ENCODE measurements around the gene CELF4.
A peak's percentile ranks its signal among the peaks of the same experiment; 100 is the strongest.

The CELF4 gene

DNA sequence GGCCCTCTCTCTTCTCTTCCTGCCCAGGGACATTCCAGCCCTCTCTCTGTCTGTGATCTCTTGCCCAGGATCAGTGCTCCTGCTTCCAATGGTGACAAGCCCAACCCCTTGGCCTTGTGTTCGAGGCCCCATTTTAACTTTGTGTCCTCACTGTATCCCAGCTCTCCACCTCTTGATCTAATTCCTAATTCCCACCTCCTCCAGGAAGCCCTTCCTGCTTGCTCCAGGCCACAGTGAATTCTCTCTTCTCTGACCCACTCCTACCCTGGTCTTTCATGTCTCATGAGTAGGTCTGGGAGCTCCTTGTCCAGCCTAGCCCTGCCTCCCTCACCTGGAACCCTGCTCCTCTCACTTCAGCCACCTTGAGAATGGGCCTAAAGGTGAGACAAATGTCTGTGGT is 249.1 kb downstream of the CELF4 start:
- no peak for DNase-seq (ENCODE audit: low read depth)

DNA sequence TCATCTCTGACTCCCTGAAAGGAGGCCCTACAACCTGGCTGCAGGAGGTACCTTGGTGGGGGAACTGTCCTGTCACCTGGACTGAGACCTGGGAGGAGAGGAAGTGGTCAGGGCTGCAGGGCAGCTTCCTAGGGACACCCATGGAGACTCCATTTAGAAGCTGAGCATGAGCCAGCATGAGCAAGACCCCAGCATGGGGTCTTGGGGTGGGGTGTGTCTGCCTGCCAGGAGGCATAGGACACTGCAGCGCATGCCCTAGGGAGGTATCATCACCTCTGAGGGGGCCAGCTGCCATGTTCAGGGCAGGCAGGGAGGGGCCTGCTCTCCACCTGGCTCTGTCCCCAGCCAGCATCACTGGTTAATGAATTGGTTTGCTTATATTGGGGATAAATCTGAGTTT is 249.7 kb downstream of the CELF4 start:
- no peak for DNase-seq (ENCODE audit: low read depth)

DNA sequence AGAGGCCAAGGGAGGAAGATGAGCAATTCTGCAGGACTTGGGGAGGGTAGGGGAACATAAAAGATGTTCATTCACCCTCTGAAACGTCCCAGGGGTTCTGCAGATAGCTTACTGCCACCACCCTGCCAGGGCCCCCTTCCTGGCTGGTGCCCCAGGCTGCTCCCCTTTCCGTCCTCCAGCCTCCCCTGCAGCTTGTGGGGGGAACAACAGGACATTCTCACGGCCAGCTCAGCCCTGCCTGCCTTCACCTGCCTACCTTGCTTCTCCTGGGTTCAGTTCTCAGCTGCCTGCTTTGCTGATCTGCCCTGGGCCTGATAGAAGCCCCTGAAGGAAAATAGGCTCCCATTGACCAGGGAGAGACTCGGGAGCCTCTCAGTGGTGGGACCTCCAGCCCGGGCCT is 251.1 kb downstream of the CELF4 start:
- no peak for DNase-seq (ENCODE audit: low read depth)

DNA sequence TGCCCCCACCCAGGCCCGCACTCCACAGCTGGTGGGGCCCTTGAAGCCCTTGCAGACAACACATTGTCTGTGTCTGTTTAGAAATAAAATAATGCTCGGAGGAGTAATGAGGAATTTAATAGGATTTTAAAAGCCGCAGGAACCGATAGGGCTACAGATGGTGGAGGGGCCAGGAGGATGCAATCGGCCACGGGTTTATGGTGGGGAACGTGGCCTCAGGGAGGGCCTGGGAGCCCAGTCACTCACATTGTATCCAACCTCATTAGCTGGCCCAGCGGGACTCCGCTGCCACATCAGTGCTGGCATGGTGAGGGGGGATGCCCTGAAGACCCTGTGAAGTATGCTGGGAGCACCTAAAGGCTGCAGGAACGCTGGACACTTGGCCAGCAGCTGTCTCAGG is 252.0 kb downstream of the CELF4 start:
- no peak for DNase-seq (ENCODE audit: low read depth)

DNA sequence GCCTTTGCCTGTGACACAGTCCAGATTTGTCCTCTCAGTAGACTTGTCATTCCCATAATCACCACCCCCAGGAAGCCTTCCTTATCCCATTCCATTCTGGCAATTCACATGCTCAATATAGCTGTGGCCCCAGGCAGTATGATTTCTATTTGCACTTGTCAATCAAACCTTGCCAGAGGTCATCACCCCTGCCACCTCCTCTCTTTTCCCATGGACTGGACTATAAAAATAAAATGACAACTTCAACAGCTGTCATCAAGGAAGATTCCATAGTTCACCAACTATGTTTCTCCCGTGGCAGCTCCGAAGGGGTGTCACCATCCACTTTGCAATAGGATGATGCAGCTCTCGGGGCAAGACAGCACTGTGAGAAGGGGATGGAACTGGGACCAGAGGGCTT is 255.7 kb downstream of the CELF4 start:
- DNase-seq (ENCODE audit: low read depth), result no peak

DNA sequence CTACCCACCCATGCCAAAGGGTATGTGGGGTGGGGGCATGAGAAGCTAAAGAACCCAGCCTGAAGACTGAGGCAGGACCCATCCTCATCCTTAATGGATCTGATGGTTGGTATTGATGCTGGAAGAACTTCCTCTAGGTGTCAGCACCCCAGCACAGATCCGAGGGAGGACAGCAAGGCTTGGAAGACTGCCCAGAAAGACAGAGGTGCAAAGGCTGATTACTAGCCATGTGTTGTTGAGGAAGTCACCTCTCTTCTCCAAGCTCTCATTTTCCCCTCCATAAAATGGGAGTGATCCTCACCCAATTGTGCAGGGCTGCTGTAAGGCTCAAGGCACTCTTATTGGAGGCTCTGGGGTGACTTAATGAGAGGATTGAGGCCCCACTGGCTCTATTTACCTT is 256.5 kb downstream of the CELF4 start:
- no peak for DNase-seq (ENCODE audit: low read depth)

DNA sequence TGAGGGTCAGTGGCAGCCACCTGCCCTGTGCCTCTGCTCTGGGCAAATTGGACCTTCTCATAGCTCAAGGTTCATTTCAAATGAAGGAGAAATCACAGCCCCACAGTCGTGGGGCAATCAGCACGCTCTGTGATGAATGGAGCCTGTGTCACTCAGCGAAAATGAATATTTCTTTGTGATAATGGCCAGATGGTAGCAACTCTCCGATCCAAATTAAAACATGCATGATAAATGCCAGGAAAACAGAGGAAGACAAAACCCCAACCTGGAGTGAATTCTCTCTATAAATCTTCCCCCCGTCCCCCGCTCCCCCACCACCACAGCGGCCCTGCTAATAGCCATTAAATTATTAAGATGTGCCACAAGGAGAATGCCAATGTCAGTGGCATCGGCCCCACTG is 258.4 kb downstream of the CELF4 start:
- no peak for DNase-seq (ENCODE audit: low read depth)

DNA sequence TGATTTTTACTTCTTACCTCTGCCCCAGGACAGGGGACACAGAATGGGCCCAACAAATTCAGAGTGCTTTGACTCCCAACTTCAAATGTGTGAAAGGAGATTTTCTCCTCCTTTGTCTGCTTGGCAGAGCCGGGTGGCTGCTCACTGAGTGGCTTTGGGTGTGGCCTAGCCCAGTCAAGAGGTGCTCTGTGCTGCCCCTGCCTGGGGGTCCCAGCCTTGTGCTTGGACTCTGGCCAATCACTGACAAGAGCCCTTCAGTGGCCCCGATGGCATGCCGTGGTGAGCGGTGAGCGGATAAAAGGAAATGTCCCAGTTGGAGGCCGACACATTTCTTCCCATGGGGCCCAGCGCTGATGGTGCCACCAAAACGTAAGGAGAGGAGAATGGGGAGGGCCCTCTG is 259.2 kb downstream of the CELF4 start:
- DNase-seq (ENCODE audit: low read depth), result no peak

DNA sequence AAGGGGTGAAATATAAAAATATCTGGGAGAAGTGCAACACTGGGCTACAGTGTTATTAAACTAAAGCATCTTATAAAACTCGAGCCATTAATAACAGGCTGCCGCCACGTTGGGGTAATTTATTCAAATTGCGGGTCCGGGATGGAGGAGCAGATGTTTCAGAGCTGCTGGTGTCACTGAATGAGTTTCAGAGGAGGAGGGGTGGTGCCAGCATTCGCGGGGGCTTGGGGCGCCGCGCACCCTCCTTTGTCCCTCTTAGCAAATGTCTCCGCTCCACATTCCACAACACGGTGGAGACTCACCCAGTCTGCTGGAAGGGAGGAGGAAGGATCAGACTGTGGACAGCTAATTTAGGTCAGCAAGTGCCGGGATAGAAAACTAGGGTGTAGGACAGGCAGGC is 260.5 kb downstream of the CELF4 start:
- DNase-seq (ENCODE audit: low read depth), result no peak

DNA sequence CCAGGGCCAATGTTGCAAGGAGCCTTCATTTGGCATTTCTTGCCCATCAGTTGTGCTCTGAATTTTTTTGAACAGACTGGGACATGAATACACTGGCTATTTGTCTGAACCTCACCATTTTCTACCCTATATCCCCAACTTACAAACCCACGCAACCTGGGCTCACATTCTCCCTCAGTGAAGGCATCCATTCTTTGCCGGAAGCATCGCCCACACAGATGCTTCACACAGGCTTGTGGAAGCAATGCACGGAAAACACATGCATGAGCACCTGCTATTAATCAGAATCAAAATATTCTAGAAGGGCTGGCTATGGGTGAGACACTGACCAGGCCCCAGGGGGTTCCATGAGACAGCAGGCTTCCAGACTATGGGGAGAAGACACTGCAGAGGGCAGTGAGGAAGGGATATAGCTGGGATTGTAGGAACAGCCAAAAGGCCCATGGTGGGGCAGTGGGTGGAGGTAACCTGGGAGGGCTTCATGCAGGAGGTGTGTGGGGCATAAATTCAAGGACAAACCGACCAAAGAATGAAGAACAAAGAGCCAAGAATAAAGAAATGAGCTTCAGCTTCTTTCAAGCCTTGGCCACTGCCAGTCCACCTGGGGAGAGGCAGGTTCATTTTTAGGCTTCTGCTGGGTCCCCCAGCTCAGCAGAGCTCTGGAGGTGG is 261.5 kb downstream of the CELF4 start:
- DNase-seq (ENCODE audit: low read depth), result no peak

DNA sequence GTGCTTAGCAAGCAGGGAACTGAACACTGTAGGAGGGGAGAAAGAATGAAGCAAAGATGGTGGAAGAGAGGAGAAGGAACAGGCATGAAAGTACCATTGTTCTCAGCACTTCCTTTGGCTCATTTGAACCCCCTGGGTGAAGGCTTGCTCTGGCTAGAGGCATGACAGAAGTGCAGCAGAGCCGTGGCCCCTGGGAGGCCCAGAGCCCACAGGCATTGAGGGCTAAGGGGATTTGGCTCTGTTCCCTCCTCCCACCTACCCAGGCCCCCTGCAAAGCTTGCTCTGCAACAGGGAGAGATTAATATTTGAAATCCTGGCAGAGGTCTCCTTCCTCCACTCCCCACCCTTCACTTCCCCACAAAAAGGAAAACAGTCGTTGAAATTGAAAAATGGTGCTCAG is 262.6 kb downstream of the CELF4 start:
- no peak for DNase-seq (ENCODE audit: low read depth)

DNA sequence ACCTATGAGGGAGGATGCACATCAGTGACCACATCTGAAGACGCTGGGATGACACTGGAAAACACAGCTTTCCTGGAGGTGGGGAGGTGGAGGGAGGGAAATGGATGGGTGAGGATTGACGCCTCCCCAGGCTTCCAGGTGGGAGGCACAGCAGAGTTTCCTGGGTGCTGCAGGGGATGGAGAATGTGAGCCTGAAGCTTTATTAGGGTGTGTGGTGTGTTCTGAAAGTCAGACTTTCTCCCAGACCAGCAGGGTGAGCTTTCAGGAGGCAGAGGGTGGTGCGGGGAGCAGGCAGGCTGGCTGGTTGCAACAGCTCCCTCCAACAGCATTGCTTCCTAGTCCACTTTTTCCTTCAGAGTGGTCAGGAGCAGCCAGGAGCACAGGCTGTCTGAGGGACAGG is 263.1 kb downstream of the CELF4 start:
- no peak for DNase-seq (ENCODE audit: low read depth)

DNA sequence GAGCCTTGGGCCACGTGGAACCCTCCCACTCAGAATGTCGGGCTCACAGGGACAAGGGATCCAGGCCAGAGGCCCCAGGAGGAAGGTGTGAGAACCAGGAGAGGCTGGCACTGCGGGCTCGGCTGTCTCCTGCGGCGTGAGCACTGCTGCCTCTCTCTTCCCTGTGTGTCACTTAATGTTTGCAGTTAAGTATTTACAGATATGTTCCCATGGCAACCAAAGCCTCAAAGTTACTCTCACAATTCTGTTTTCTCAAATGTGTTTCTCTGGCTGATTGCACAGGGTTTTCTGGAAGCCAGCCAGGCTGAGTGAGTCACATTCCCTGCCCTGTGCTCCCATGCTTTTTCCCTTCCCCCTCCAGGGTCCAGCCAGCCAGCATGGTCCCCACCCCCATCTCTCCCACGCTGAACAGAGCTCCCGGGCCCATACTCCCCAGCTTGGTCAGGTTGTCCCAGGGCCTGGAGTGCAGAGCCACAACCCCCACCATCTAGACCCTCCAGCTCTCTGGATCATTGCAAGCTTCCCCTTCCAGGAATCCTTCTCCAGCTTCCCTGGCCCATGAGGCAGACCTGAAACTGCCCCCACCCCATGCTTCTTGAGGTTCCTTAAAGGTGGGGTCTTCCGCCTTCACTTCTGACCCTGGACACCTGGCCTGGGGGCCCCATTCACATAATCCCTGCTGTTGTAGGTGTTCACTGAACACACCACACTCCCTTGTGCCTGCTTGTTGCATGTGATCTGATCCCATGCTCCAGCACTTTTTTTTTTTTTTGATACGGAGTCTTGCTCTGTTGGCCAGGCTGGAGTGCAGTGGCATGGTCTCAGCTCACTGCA is 265.9 kb downstream of the CELF4 start:
- DNase-seq (ENCODE audit: low read depth), result peak; percentile 91

DNA sequence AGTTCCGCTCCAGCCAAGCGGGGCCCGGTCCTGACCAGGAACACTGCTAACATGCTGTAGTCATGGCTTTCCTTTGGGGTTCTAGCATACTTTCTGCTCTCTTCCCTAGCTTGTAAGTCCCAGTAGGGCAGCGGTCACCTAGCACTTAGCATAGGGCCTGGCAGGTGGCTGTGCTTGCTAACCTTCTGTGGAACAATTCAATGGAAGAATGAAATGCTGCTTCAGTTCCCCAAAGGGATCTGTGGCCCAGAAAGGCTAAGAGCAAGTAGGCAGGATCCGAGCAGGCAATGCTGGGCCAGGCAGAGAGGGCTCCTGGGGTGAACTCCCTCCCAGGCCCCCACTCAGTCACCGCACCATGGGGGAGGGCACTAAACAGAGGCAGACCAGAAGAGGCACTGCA is 266.8 kb downstream of the CELF4 start:
- no peak for DNase-seq (ENCODE audit: low read depth)

DNA sequence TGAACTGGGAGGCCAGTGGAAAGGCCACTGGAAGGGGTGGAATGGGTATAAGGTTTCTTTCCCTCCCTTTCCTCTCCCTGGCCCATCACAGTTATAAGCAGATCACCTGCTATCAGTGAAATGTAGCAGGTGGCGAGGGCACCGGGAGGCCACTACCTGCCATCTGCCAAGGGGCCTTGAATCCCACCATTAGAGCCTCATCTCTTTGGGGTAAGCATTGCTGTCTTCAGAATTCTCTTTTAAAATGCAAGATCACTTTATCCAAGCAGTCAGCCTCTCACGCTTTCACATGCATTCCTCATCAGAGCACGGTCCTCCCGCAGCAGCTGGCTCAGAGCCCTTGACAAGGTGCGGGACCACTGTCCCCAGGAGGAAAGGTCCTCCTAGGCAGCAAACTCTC is 268.5 kb downstream of the CELF4 start:
- no peak for DNase-seq (ENCODE audit: low read depth)

DNA sequence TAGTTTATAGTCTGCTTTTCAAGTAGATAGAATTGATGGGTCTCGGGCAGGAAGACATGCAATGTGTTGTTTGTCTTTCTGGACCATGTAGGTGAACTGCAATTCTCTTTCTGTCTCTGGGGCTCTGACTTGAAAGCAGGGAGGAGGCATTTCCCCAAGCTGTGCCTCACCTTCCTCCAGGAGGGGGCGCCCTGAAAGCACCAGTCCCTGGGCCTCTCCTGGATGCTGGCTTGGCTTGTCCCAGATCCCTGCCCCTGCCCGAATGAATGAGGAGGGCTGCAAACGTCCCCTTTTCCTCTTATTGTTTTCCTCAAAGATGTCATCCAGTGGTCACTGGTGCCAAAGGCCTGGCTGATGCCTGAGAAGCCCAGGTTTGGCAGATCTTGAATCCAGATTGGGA is 270.6 kb downstream of the CELF4 start:
- DNase-seq (ENCODE audit: low read depth), result no peak

DNA sequence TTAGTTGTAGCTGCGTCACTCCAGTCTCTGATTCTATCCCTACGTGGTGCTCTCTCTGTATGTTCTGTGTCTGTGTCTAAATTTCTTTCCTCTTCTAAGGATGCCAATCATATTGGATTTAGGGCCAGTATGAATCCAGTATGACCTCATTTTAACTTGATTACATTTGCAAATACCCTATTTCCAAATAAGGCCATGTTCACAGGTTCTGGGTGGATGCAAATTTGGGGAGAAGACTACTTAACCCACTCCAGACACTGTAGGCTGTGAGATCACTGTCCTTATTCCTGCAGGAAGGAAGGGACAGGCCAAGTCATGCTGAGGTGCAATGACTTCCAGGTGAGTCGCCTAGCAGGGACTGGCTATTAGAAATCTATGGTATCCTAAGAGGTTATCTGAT is 272.2 kb downstream of the CELF4 start:
- no peak for DNase-seq (ENCODE audit: low read depth)

DNA sequence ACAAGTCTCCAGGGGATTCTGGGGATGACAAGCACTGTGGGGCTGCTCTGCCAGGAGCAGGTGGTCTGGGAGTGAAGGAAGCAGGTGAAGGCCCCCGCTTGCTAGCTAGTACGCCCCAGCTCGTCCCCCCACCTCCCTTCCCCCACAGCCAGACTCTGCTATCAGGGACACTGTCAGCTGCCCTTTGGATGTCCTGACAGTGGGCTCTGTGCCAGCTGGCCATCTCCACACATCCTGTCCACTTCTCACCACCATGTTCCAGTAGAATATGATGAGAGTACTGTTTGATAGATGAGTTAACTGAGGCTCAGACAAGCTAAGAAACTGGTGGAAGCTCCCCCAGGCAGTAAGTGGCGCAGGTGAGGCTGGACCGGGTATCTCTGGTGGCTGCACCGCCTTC is 276.2 kb downstream of the CELF4 start:
- no peak for DNase-seq (ENCODE audit: low read depth)

DNA sequence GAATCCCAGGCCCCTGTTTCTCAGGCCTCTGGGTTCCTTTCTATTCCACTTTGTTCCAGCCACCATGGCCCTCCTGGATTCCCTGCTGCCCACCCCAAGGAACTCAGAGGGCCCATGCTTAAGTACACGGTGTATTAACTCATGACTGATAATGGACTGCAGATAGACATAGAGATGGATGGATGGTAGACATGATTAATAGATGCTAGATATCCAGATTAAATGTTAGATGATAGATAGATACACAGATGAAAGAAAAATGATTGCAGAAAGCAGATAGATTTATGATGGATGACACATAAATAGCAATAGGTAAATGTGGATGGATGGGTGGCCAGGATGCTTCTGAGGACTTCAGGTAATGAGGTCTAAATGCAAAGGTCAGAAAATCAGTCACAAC is 278.0 kb downstream of the CELF4 start:
- DNase-seq (ENCODE audit: low read depth), result no peak

DNA sequence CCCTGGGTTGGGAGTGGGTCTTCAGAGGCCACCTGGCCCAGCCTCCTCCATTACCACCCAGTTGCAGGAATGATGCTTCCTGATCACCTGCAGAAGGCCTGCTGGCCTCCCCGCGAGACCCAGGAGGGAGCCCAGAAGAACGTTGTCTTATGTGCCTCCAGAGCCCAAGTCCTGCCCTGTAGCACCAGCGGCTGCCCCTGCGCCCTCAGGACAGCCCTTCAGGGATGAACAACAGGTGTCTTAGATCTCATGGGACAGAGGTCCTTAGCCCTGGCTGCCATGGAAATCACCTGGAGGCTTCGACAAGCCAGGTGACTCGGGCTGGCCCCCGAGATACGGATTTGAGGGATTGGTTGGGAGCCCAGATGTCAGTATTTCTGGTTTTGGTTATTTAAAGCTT is 278.8 kb downstream of the CELF4 start:
- DNase-seq (ENCODE audit: low read depth), result no peak

DNA sequence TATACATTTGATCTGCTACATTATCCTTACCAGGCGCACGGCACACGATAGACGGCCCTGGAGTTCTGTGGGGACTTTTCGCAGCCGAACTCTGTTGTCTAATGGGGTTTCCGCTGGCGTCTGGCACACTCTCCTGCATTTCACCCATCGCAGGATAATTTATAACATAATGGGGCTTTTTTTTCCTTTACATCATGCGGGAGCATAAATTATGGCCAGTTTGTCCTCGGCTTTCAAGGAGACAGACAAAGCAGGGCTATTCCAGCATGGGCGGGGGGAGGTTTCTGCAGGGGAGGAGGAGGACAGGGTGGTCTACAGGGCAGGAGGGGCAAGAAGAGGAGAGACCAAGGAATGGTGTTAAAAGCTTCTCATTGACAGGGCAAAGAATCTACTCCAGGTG is 279.8 kb downstream of the CELF4 start:
- no peak for DNase-seq (ENCODE audit: low read depth)

DNA sequence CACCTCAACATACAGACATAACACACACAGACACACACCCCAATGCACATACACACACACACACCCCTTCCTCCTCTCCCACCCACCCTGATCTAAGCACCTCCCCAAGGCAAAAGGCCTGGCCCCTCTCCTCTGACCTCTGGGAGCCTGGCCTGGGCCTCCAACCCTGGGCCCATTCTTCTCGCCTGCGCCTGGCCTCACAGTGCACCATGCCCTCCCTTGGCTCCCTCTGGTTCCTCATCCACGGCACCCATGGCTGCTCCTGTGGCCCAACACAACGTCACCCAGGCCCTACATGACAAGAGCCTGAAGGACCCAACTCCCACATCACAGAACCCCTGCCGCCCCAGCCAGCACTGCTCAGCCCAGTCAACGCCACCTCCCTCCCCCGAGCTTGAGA is 281.3 kb downstream of the CELF4 start:
- DNase-seq (ENCODE audit: low read depth), result no peak

DNA sequence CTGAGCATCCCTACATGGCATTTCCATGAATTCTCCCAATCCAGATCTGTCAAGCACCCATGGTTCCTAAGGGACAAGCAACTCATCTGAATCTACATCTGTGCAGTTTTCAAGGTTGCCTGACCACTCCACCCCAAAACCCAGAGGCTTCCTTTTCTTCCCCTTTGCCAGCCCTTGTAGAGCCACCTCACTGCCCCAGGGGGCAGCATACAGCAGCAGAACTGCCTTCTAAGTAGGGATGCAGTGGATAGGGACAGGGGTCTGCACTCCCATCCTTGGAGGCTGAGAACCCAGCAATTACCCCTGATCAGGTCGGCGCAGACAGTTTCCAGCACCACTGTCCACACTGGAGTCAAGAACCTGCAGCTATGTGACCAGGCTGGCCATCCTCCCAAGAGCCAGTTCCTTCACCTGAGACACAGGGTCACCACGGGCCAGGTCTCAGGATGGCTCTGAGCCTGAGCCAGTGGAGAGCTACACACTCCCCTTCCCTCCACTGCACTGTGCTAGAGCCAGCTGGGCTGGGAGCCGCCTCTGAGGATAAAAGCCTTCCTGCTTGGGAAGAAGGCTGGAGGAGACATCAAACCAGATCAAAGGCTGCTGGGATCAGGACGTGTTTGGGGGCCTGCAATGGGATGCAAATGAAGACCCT is 283.1 kb downstream of the CELF4 start:
- no peak for DNase-seq (ENCODE audit: low read depth)
